ENCODE measurements around the gene PIK3R1. TPM values are rescaled to one million over a fixed set of nuclear protein-coding genes. Genes with fewer than 3 reads are reported as not detected.

PIK3R1 gene
- total and polyA plus RNA-seq, 7 donors = 29.7 to 155 (median 102) TPM

GRCh38 chr5:68332556-68332955, 117.0 kb downstream of the PIK3R1 start:
- ATAC-seq = no peak
- H3K36me3 ChIP-seq (ENCODE audit: insufficient read depth in 1 of 2, low read depth in 1 of 2) = no peaks in the 10 kb centered on the region
- intact Hi-C loops (cut with DNase I) = no loop called here
- no peaks in the 10 kb centered on the region for H3K9me3 ChIP-seq
- DNase-seq = no peak
- TF ChIP-seq CTCF (IDR thresholded peaks at IDR 0.05) = no peak
- H3K4me1 ChIP-seq = no peaks in the 10 kb centered on the region
- no peak overlapping the region for H3K4me3 ChIP-seq
- 75 to 89% (median 76%) methylated on average over 1 of the region's 1 CpG for WGBS, 3 donors
- H3K27ac ChIP-seq = no peak overlapping the region
- no peaks in the 10 kb centered on the region for H3K27me3 ChIP-seq (ENCODE audit: insufficient read depth in 3 of 3, low read length in 2 of 3)

GRCh38 chr5:68333649-68334552, 118.3 kb downstream of the PIK3R1 start:
- TF ChIP-seq CTCF (IDR thresholded peaks at IDR 0.05) = no peak

GRCh38 chr5:68334553-68334886, 119.0 kb downstream of the PIK3R1 start:
- DNase-seq = no peak
- intact Hi-C loops (cut with DNase I) = no loop called here
- no peak for ATAC-seq
- Histone ChIP-seq H3K4me3 (no peak overlapping the region), H3K27me3 (ENCODE audit: insufficient read depth in 3 of 3, low read length in 2 of 3) (no peaks in the 10 kb centered on the region), H3K27ac (no peak overlapping the region), H3K36me3 (ENCODE audit: insufficient read depth in 1 of 2, low read depth in 1 of 2) (no peaks in the 10 kb centered on the region), H3K4me1 (no peaks in the 10 kb centered on the region), H3K9me3 (no peaks in the 10 kb centered on the region)
- TF ChIP-seq CTCF (IDR thresholded peaks at IDR 0.05) = no peak
- 91 to 95% (median 92%) methylated on average over 2 of the region's 2 CpGs for WGBS, 3 donors

More at GRCh38 chr5:68333649-68334552, 118.3 kb downstream of the PIK3R1 start:
- intact Hi-C loops (cut with DNase I) = no loop called here
- Histone ChIP-seq H3K4me1 (no peaks in the 10 kb centered on the region), H3K4me3 (no peak overlapping the region), H3K36me3 (ENCODE audit: insufficient read depth in 1 of 2, low read depth in 1 of 2) (no peaks in the 10 kb centered on the region), H3K9me3 (no peaks in the 10 kb centered on the region), H3K27me3 (ENCODE audit: insufficient read depth in 3 of 3, low read length in 2 of 3) (no peaks in the 10 kb centered on the region), H3K27ac (no peak overlapping the region)
- DNase-seq (no peak), ATAC-seq (no peak)
- 87 to 91% (median 88%) methylated on average over 2 of the region's 2 CpGs for WGBS, 3 donors

- no peak for ATAC-seq
- H3K27ac ChIP-seq = no peak overlapping the region
- H3K9me3 ChIP-seq = no peaks in the 10 kb centered on the region
- H3K27me3 ChIP-seq (ENCODE audit: insufficient read depth in 3 of 3, low read length in 2 of 3) = no peaks in the 10 kb centered on the region
- H3K4me1 ChIP-seq = no peaks in the 10 kb centered on the region
- H3K4me3 ChIP-seq = no peak overlapping the region
- TF ChIP-seq CTCF (IDR thresholded peaks at IDR 0.05) = no peak
- DNase-seq = no peak
- no peaks in the 10 kb centered on the region for H3K36me3 ChIP-seq (ENCODE audit: insufficient read depth in 1 of 2, low read depth in 1 of 2)
- intact Hi-C loops (cut with DNase I) = no loop called here
These were observed 119.5 kb downstream of the PIK3R1 start for GRCh38 chr5:68335075-68335474.

- H3K4me1 ChIP-seq = no peaks in the 10 kb centered on the region
- no peaks in the 10 kb centered on the region for H3K36me3 ChIP-seq (ENCODE audit: insufficient read depth in 1 of 2, low read depth in 1 of 2)
- ATAC-seq (no peak), DNase-seq (no peak)
- no peaks in the 10 kb centered on the region for H3K27me3 ChIP-seq (ENCODE audit: insufficient read depth in 3 of 3, low read length in 2 of 3)
- no peak for TF ChIP-seq CTCF (IDR thresholded peaks at IDR 0.05)
- no peak overlapping the region for H3K27ac ChIP-seq
- no peak overlapping the region for H3K4me3 ChIP-seq
- intact Hi-C loops (cut with DNase I) = no loop called here
- no peaks in the 10 kb centered on the region for H3K9me3 ChIP-seq
These were observed 120.6 kb downstream of the PIK3R1 start for GRCh38 chr5:68336200-68336599.
